GM19467 (cell line): Measurements from ENCODE around the gene KRT17.

Experiments
- ATAC-seq: cut with Tn5 transposase; IDR thresholded peaks from one replicate; pipeline ENCODE4 v1.9.1; 2021; ENCODE audit warnings: mild to moderate bottlenecking, moderate library complexity; ENCODE audit not compliant: unreplicated experiment

Gene KRT17

DNA sequence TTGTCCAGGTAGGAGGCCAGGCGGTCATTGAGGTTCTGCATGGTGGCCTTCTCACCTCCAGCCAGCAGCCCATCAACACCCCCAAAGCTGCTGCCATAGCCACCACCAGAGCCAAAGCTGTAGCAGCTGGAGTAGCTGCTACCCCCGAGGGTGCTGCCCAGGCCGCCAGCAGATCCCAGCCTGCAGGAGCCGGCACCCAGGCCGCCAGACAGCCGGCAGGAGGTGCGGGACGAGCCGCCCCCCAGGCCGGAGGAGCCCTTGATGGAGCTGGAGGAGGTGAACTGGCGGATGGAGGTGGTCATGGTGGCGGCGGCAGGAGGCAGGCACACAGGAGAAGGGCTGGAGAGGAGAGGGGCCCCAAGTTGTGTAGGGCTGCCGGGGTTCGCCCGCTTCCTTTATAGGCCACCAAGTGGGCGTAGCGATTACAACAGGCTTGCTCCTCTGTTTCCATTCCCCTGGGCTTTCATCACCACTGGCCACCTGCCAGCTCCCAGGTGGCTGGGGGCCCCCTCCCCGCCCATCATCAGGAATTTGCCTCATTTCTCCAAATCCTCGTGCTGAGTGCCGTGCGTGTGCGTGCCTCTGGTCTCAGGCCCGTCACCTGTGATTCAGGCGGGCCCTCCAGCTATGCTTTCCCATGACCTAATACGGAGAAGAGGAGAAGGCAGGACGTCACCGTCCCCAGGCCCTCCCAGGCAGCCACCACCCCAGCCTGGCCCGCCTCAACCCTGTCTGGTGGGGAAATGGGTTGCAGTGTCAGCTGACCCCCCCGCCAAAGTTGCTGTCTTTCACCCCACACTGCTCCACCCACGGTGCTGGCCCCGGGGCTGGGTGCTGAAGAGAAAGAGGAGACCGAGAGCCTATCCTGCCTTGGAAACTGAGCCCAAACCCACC lies at the start of gene KRT17:
Gene KRT17, minus strand, starts transcription at position 368 of the 894 bp plus-strand sequence. Its CDS starts 66 bp downstream, at position 302.
- ATAC-seq = no peak

- ATAC-seq = no peak
Measured at GRCh38 chr17:41672153-41672552, 47.8 kb upstream of the KRT17 start.

DNA sequence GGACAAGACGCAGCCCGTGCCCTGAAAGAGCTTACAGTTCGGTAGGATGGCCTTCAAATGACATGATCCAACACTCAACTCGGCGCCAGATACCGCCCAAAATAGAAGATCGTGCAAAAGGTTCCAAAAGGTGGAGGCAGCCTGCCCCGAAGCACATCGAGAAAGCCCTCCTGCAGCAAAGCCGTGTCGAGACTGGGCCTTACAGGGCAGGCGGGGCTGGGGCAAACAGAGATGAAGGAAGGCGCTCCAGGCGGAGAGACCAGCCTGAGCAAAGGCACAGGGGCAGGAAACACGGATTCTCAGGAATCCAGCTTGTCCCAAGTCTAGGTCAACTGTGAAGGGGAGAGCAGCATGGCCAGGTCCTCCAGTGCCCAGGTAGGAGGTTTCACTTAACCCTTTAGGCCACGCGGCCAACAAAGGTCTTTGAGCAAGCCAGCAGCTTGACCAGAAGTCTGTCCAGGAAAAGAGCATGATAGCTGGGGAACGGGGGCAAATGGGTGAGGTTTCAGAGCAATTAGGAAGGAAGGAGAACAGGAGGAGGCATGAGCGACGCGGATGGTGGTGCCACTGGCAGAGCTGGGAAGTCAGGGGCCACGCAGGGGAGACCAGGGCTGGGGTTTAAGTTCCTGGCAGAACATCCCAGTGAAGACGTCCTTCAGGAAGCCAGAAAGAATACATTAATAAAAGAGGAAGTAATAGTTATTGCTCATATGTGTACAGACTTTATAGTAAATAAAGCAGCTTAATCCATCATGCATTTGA lies 43.1 kb upstream of the KRT17 start:
- ATAC-seq = no peak

DNA sequence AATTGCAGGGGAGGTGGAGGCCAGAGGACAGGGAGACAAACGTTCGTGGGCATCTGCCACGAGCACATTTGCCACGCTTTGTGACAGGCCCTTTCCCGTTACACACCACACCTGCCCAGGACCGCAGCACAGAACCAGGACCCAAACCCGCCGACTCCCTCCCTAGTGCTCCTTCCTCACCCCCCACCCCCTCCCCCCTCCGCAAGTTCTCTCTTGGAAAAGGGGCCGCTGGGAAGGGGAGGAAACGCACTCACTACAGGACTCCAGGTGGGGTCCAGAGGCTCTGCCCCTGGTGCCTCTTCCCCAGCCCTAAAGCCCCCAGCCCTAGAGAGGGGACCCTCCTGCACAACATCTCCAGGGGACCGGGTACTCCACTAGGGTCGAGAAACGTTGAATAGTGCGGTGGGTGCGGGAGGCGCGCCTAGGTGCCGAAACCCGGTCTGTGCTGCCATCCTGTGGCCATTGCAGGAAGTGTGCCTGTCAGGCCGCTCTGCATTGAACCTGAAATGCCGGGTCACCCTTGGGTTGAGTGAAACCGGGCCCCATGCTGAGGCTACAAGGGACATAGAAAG lies 42.4 kb upstream of the KRT17 start:
- ATAC-seq = peak; percentile 48

DNA sequence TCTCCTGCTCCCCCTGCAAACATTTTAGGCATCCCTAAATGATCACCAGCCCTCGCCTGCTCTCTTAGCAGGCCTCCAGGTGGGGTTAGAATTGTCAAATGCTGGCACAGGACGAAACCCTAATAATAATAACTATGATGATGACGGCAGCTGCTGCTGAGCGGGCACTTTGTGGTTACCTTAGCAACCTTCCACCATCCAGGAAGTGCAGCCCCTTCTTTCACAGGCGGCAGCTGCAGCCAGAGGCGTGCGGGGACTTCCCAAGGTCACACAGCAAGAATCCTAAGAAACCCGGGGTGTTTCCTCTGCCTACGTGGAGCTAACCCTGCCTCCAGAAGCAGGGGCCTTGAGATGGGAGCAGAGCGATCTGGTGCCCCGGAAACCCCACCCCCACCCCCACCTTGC lies 41.9 kb upstream of the KRT17 start:
- peak; percentile 38 for ATAC-seq

DNA sequence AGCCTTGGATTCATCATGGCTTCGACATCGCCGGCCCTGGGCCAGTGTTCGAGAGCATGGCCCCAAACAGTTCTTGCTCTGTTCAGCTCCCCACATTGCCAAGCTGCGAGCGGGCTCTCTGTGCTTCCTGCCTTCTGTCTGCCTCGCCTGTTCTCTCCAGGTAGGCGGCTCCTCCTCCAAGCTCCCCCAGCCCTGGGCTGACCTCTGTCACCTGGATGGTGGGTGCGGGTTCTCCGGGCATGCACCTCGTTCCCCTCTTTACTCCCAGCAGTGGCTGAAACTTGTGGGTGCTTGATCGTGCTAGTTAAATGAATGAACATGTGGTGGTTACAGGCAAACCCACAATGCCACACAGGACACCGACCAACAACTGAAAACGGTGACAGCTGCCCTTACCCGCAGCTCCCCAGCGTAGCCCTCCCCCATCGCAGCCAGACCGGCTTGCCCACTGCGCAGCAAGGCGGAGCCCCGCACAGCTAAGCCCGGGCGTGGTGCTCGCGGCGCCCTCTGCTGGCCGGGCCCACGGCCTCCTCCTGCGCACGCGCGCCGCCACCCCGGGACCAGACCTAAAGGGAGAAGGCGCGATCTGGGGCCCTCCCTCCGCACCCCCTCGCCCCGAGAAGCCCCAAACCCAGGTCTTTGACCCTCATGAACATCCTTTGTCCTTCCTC lies 41.3 kb upstream of the KRT17 start:
- ATAC-seq = peak; percentile 49

DNA sequence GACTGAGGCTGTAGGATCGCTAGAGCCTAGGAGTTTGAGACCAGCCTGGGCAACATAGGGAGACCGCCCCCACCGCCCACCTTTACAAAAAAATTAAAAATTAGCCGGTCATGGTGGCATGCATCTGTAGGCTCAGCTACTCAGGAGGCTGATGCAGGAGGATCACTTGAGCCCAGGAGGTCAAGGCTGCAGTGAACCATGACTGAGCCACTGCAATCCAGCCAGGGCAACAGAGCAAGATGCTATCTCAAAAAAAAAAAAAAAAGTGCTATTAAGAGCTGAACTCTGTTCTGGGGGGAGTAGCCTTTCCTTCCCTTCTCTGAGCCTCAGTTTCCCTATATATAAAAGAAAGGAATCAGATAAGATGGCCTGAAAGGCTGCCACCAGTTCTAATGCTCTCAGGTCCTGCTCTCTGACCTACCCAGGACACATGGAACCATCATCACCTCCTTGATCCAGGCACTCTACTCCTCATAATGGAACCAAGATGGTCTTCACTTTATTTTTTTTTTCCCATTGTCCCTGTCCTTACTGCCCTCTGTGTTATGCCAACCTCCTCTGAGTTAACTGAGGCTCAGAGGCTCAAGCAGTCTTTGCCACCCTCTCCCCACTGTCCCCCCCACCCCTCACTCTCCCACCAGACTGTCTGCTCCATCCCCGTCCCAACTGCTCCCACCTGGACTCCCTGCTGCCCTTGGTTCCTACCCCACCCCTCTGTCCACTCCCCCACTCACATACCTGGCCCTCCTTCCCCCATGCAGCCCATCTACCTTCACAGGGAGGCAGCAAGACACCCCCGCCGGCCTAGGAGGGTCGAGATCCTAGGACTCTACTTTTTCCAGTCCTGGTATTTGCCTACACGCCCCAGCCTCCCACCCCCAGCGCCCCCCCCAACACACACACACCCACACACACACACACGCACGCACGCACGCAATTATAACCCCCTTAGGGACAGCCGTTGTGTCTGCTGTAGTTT lies 40.5 kb upstream of the KRT17 start:
- ATAC-seq = no peak

- no peak for ATAC-seq
Measured at GRCh38 chr17:41664172-41664457, 39.7 kb upstream of the KRT17 start.

DNA sequence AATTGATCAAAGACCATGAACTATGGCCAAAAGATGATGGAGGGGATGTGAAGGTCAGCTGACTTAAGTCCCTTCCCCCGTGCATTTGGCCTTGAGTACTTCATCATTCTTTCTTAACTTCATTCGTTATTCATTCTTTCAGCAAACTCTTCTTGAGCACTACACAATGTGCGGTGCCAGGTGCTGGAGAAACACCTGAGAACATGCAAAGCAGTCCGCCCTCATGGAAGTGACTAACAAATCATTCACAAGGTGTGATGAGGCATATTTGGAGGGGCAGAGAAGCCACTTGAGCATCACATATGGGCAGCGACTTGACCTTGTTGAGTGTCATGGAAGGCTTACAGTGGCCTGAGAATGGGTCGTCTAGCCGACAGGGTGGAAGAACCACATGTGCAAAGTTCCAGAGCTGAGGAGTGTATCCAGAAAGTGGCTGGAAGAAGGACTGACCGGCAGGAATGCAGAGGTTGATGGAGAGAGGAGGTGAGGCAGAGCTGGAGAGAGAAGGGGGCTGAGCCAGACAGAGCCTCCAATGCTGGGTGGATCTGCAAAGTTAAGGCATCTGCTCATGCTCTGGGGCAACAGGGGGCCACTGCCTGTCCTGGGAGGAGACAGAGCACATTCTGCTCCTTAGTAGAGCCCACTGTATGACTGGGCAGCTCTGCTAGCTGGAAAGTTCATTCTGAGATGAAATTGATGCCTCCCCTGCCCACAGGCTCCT lies 39.2 kb upstream of the KRT17 start:
- ATAC-seq = no peak

GRCh38 chr17:41660221-41660711 lies 35.9 kb upstream of the KRT17 start:
- no peak for ATAC-seq

DNA sequence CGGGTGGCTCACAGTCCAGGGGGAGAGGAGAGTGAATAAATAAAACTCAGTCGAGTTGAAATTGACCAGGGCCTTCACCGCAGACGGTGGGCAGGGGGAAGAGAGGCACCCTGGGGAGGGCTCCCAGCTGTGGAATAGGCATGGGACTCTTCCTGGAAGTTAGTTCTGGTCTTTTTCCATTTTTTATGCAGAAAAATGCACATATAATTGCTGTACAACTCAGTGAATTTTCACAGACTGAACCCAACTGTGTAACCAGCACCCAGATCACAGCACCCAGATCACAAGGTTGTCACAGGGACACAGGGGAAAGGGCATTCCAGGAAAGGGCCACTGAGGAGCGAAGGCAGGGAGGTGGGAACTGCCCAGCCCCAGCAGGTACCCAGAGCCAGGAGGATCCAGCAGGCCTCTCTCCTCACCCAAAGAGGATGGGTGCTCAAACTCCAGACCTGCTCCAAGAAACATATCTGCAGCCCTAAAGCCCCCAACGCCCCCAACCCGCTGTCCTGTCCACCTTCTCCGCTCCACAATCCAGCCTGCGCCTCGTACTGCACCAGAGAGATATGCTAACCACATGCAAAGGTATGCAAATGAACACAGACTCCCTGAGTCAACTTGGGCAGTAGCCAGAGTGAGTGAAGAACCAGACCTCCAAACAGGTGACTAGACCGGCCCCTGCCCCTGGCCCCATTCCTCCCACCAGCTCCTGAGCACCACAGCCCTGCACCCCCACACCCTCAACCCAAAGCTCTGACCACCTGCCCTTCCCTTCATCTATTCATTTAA lies 35.2 kb upstream of the KRT17 start:
- ATAC-seq = no peak

GRCh38 chr17:41658846-41659245 lies 34.5 kb upstream of the KRT17 start:
- ATAC-seq = no peak

GRCh38 chr17:41657936-41658335 lies 33.6 kb upstream of the KRT17 start:
- no peak for ATAC-seq

DNA sequence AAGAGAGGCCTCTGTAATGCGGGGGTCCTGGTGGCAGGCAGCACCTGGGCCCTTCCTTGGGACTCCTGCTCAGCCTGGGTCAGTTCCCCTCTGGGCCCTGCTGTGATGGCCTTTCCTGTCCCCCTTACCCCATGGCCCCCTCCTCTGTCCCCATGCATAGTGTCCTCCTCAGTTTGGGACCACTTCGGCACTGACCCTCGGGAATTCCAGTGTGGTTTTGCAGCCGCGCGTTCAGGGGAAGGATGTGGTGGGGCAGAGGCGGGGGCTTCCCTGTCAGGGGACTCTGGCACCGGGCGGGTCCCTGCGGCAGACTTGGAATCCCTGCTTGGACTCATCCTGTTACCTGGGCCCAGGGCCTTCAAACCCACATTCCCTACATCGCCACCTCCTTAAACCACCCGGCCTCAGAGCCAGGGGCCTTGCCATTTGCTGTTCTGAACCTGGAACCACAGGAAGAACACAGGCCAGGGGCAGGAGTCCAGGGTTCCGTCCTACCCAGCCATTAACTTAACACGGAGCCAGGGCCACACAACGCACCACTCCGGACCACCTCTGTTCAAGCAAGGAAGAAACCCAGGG lies 32.9 kb upstream of the KRT17 start:
- no peak for ATAC-seq

DNA sequence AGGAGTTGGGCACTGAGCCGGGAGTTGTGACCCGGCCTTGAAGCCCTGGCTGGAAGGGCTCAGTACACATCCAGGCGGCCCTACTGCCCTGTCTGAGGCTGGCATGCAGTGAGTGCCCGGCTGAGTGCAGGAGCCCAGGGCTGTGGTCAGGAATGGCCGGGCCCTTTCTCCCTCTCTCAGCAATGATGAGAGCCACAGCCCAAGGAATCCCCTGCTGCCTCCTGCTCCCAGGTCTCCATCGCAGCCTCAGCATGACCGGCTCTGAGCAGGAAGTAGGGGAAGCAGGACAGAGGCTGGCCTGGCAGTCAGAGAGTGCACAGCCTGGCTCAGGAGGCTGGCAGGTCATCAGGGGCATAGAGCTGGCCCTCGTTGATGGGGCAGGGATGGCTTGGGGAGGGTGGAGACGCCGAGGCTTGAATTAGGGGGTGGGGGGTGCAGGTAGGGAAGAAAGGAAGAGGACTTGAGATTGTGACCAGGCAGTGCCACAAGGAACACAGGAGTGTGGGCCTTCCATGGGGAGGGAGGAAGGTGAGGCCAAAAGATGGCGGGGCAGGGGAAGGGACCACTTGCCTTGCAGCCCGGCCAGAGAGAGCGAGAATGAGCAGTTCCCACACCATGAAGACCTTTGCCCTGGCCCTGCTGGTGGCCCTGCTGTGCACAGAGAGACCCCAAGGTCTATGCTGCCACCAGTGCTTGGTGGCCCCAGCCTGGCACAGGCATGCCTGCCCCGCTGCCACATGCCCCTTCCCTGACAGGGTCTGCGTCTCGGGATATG lies 32.1 kb upstream of the KRT17 start:
- no peak for ATAC-seq

- no peak for ATAC-seq
Measured at GRCh38 chr17:41655611-41656111, 31.3 kb upstream of the KRT17 start.
